Measurements from ENCODE around the gene SSBP3.
A peak's percentile ranks its signal among the peaks of the same experiment; 100 is the strongest.

The SSBP3 gene

GRCh38 chr1:54375712-54376429, 30.3 kb downstream of the SSBP3 start:
- no peak for DNase-seq (ENCODE audit: low spot score)
- in situ Hi-C loops (cut with MboI; ENCODE audit: low sequenced_read_pairs, unreplicated experiment) = no loop called here
- no peak for TF ChIP-seq CTCF (IDR thresholded peaks at IDR 0.05; ENCODE audit: borderline replicate concordance, control extremely low read depth, extremely low read depth, insufficient read depth, missing control alignments)

GRCh38 chr1:54375298-54375697, 30.9 kb downstream of the SSBP3 start:
- in situ Hi-C loops (cut with MboI; ENCODE audit: low sequenced_read_pairs, unreplicated experiment) = no loop called here
- no peak for TF ChIP-seq CTCF (IDR thresholded peaks at IDR 0.05; ENCODE audit: borderline replicate concordance, control extremely low read depth, extremely low read depth, insufficient read depth, missing control alignments)
- no peak for DNase-seq (ENCODE audit: low spot score)

GRCh38 chr1:54374766-54375165, 31.4 kb downstream of the SSBP3 start:
- in situ Hi-C loops (cut with MboI; ENCODE audit: low sequenced_read_pairs, unreplicated experiment) = no loop called here
- DNase-seq (ENCODE audit: low spot score) = no peak
- no peak for TF ChIP-seq CTCF (IDR thresholded peaks at IDR 0.05; ENCODE audit: borderline replicate concordance, control extremely low read depth, extremely low read depth, insufficient read depth, missing control alignments)

- in situ Hi-C loops (cut with MboI; ENCODE audit: low sequenced_read_pairs, unreplicated experiment) = no loop called here
- peak; percentile 57 for DNase-seq (ENCODE audit: low spot score)
- TF ChIP-seq CTCF (IDR thresholded peaks at IDR 0.05; ENCODE audit: borderline replicate concordance, control extremely low read depth, extremely low read depth, insufficient read depth, missing control alignments) = no peak
These were observed 33.2 kb downstream of the SSBP3 start for GRCh38 chr1:54372978-54373377.

- DNase-seq (ENCODE audit: low spot score) = no peak
- in situ Hi-C loops (cut with MboI; ENCODE audit: low sequenced_read_pairs, unreplicated experiment) = no loop called here
- no peak for TF ChIP-seq CTCF (IDR thresholded peaks at IDR 0.05; ENCODE audit: borderline replicate concordance, control extremely low read depth, extremely low read depth, insufficient read depth, missing control alignments)
These were observed 34.3 kb downstream of the SSBP3 start for GRCh38 chr1:54371942-54372275.

GRCh38 chr1:54371038-54371941, 34.9 kb downstream of the SSBP3 start:
- in situ Hi-C loops (cut with MboI; ENCODE audit: low sequenced_read_pairs, unreplicated experiment) = no loop called here
- TF ChIP-seq CTCF (IDR thresholded peaks at IDR 0.05; ENCODE audit: borderline replicate concordance, control extremely low read depth, extremely low read depth, insufficient read depth, missing control alignments) = no peak
- no peak for DNase-seq (ENCODE audit: low spot score)

Measured in GM13976 (cell line).